Measurements from ENCODE around the gene TMEM91. TPM values are rescaled to one million over a fixed set of nuclear protein-coding genes. Genes with fewer than 3 reads are reported as not detected.

The TMEM91 gene
- polyA plus RNA-seq, 1 of the 3 experiments (the other 2 are of a cell fraction) = 5.7 TPM

DNA sequence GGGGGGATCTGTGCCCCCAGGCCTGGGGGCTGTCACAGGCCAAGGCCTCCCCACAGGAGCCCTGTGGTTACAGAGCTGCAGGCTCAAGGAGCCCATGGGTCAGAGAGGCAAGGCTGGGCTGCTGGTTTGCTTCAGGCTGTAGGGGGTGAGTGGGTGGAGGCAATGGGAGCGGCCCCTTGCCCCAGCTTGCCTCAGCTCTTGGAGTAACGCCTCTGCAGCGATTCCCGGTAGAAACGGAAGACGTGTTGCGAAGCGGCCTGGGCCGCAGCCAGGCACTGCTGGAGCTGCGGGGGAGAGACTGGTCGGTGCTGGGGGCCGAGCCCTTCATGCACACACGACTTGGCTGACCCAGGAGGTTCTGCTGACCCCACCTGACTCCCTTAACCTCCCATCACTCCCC is 10.1 kb downstream of the TMEM91 start:
- Histone ChIP-seq H3K9me2 (no peaks in the 10 kb centered on the region), H4K20me1 (ENCODE audit: insufficient read depth) (no peaks in the 10 kb centered on the region), H3K27me3 (ENCODE audit: insufficient read depth) (no peaks in the 10 kb centered on the region), H3K4me3 (ENCODE audit: low read depth in 2 of 2, low read length in 1 of 2) (no peak overlapping the region), H3K9ac (no peak overlapping the region), H2AFZ (ENCODE audit: low read depth) (no peak overlapping the region), H3K36me3 (replicated peaks in 1 of 2; ENCODE audit: control insufficient read depth in 1 of 2, insufficient read depth in 2 of 2, low read length in 1 of 2) (peaks cover 3 to 24% of the 10 kb centered on the region in 2 experiments), H3K27ac (ENCODE audit: low read depth in 2 of 2, low read length in 1 of 2) (no peak overlapping the region), H3K4me1 (ENCODE audit: control insufficient read depth in 1 of 2, insufficient read depth in 2 of 2, low read depth in 1 of 2, low read length in 1 of 2) (no peaks in the 10 kb centered on the region), H3K79me2 (ENCODE audit: insufficient read depth) (no peaks in the 10 kb centered on the region), H3K9me3 (no peaks in the 10 kb centered on the region), H3F3A (replicated peaks; ENCODE audit: insufficient read depth) (no peaks in the 10 kb centered on the region), H3K4me2 (no peak overlapping the region)
- TF ChIP-seq YY1 (IDR thresholded peaks at IDR 0.05; ENCODE audit: low read depth) = no peak
- TF ChIP-seq RXRA (IDR thresholded peaks at IDR 0.05; ENCODE audit: borderline replicate concordance, low read depth) = no peak
- WGBS (ENCODE audit: low lambda C conversion rate) = 89% methylated on average over 12 of the region's 13 CpGs
- no peak for DNase-seq
- POLR2A ChIA-PET = no interaction called here
- CTCF ChIA-PET = no interaction called here

DNA sequence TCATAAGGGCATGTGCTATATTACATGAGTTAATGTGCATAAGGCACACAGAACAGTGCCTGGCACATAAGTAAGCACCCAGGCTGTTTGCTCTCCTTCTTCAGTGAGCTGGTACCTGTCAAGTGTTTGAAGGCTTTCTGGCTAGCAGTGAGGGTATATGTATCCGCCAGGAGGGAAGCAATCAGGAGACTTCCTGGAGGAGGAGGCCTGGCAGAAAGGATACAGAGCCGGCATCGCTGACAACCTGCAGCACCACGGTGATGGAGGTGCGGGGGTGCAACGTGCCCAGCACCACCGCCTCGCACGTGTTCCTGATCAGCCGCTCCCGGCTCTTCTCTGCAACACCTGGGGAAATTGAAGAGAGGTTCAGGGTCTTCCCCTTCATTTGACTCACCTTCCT is 15.3 kb downstream of the TMEM91 start:
- ChIA-PET CTCF (no interaction called here), POLR2A (no interaction called here)
- Histone ChIP-seq H2AFZ (ENCODE audit: low read depth) (no peak overlapping the region), H3K9ac (no peak overlapping the region), H3K9me3 (no peaks in the 10 kb centered on the region), H3K4me3 (ENCODE audit: low read depth in 2 of 2, low read length in 1 of 2) (no peak overlapping the region), H3K27me3 (ENCODE audit: insufficient read depth) (no peaks in the 10 kb centered on the region), H3K27ac (ENCODE audit: low read depth in 2 of 2, low read length in 1 of 2) (no peak overlapping the region), H3F3A (replicated peaks; ENCODE audit: insufficient read depth) (no peaks in the 10 kb centered on the region), H3K4me2 (no peak overlapping the region), H3K9me2 (no peaks in the 10 kb centered on the region), H4K20me1 (ENCODE audit: insufficient read depth) (no peaks in the 10 kb centered on the region), H3K4me1 (ENCODE audit: control insufficient read depth in 1 of 2, insufficient read depth in 2 of 2, low read depth in 1 of 2, low read length in 1 of 2) (peaks cover 0 to 4% of the 10 kb centered on the region in 2 experiments; a peak in 1 of 4 replicates), H3K36me3 (replicated peaks in 1 of 2; ENCODE audit: control insufficient read depth in 1 of 2, insufficient read depth in 2 of 2, low read length in 1 of 2) (peaks cover 3 to 30% of the 10 kb centered on the region in 2 experiments), H3K79me2 (ENCODE audit: insufficient read depth) (peaks cover 20% of the 10 kb centered on the region; the same call in 1 of the 2 replicates)
- TF ChIP-seq TCF12 (IDR thresholded peaks at IDR 0.05) (no peak), FOXM1 (IDR thresholded peaks at IDR 0.05; ENCODE audit: low read depth) (no peak), MXI1 (IDR thresholded peaks at IDR 0.05; ENCODE audit: low read depth, low read length) (no peak), SMC3 (IDR thresholded peaks at IDR 0.05; ENCODE audit: low read depth, low read length) (no peak)
- no peak for DNase-seq
- WGBS (ENCODE audit: low lambda C conversion rate) = 81% methylated on average over 7 of the region's 11 CpGs

DNA sequence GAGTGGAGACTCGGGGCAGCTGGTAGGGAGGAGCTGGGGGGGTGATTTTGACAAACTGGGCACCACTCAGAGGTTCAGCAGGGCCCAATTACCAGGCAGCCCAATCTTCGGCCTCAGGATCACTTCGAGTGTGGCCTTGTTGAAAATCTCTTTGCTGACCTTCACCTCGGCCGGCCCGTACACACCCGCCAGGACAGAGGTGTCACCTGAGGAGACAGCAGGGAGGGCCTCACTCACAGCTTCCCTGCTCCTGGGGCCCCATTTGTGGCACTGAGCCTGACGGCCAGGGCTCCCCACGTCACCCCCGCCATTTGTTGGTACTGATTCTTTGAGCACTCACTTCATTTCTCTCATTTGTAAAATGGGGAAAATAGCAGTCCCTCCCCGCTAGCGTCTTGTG is 16.4 kb downstream of the TMEM91 start:
- Histone ChIP-seq H3K9me2 (no peaks in the 10 kb centered on the region), H3K27ac (ENCODE audit: low read depth in 2 of 2, low read length in 1 of 2) (no peak overlapping the region), H3K4me3 (ENCODE audit: low read depth in 2 of 2, low read length in 1 of 2) (no peak overlapping the region), H3K9me3 (no peaks in the 10 kb centered on the region), H3K4me1 (ENCODE audit: control insufficient read depth in 1 of 2, insufficient read depth in 2 of 2, low read depth in 1 of 2, low read length in 1 of 2) (peaks cover 0 to 4% of the 10 kb centered on the region in 2 experiments; a peak in 1 of 4 replicates), H3K36me3 (replicated peaks in 1 of 2; ENCODE audit: control insufficient read depth in 1 of 2, insufficient read depth in 2 of 2, low read length in 1 of 2) (peaks cover 3 to 26% of the 10 kb centered on the region in 2 experiments), H2AFZ (ENCODE audit: low read depth) (no peak overlapping the region), H3K79me2 (ENCODE audit: insufficient read depth) (peaks cover 26% of the 10 kb centered on the region), H3K9ac (no peak overlapping the region), H3F3A (replicated peaks; ENCODE audit: insufficient read depth) (no peaks in the 10 kb centered on the region), H3K27me3 (ENCODE audit: insufficient read depth) (no peaks in the 10 kb centered on the region), H3K4me2 (no peak overlapping the region), H4K20me1 (ENCODE audit: insufficient read depth) (no peaks in the 10 kb centered on the region)
- POLR2A ChIA-PET = interaction anchor here (0.6 kb wide), 1 partner anchor 1890 kb away, joined by 5 read pairs; no protein-coding TSS in a partner anchor
- WGBS (ENCODE audit: low lambda C conversion rate) = 96% methylated on average over 10 of the region's 12 CpGs
- DNase-seq = no peak
- CTCF ChIA-PET = no interaction called here
- TF ChIP-seq POLR2AphosphoS5 (IDR thresholded peaks at IDR 0.05; ENCODE audit: low read depth, low read length) = no peak
- TF ChIP-seq CHD2 (IDR thresholded peaks at IDR 0.05; ENCODE audit: low read length, partially characterized antibody) = no peak
- TF ChIP-seq RCOR1 (IDR thresholded peaks at IDR 0.05; ENCODE audit: low read length) = no peak
- TF ChIP-seq MEF2A (IDR thresholded peaks at IDR 0.05; ENCODE audit: borderline replicate concordance, low read depth) = no peak
- TF ChIP-seq TCF12 (IDR thresholded peaks at IDR 0.05) = no peak
- TF ChIP-seq, protein P1, sequence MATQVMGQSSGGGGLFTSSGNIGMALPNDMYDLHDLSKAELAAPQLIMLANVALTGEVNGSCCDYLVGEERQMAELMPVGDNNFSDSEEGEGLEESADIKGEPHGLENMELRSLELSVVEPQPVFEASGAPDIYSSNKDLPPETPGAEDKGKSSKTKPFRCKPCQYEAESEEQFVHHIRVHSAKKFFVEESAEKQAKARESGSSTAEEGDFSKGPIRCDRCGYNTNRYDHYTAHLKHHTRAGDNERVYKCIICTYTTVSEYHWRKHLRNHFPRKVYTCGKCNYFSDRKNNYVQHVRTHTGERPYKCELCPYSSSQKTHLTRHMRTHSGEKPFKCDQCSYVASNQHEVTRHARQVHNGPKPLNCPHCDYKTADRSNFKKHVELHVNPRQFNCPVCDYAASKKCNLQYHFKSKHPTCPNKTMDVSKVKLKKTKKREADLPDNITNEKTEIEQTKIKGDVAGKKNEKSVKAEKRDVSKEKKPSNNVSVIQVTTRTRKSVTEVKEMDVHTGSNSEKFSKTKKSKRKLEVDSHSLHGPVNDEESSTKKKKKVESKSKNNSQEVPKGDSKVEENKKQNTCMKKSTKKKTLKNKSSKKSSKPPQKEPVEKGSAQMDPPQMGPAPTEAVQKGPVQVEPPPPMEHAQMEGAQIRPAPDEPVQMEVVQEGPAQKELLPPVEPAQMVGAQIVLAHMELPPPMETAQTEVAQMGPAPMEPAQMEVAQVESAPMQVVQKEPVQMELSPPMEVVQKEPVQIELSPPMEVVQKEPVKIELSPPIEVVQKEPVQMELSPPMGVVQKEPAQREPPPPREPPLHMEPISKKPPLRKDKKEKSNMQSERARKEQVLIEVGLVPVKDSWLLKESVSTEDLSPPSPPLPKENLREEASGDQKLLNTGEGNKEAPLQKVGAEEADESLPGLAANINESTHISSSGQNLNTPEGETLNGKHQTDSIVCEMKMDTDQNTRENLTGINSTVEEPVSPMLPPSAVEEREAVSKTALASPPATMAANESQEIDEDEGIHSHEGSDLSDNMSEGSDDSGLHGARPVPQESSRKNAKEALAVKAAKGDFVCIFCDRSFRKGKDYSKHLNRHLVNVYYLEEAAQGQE (IDR thresholded peaks at IDR 0.05; ENCODE audit: low read depth, low read length) = no peak
- TF ChIP-seq EZH2phosphoT487 (IDR thresholded peaks at IDR 0.05; ENCODE audit: borderline replicate concordance, low read depth) = no peak
- no peak for TF ChIP-seq NFIC (IDR thresholded peaks at IDR 0.05; ENCODE audit: borderline replicate concordance)
- TF ChIP-seq MXI1 (IDR thresholded peaks at IDR 0.05; ENCODE audit: low read depth, low read length) = no peak
- TF ChIP-seq YY1 (IDR thresholded peaks at IDR 0.05; ENCODE audit: low read depth) = no peak
- TF ChIP-seq TEAD4 (IDR thresholded peaks at IDR 0.05; ENCODE audit: borderline replicate concordance, insufficient read depth) = no peak
- TF ChIP-seq, protein P2, sequence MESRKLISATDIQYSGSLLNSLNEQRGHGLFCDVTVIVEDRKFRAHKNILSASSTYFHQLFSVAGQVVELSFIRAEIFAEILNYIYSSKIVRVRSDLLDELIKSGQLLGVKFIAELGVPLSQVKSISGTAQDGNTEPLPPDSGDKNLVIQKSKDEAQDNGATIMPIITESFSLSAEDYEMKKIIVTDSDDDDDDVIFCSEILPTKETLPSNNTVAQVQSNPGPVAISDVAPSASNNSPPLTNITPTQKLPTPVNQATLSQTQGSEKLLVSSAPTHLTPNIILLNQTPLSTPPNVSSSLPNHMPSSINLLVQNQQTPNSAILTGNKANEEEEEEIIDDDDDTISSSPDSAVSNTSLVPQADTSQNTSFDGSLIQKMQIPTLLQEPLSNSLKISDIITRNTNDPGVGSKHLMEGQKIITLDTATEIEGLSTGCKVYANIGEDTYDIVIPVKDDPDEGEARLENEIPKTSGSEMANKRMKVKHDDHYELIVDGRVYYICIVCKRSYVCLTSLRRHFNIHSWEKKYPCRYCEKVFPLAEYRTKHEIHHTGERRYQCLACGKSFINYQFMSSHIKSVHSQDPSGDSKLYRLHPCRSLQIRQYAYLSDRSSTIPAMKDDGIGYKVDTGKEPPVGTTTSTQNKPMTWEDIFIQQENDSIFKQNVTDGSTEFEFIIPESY (IDR thresholded peaks at IDR 0.05; ENCODE audit: borderline replicate concordance, low read depth) = no peak
- no peak for TF ChIP-seq GABPA (IDR thresholded peaks at IDR 0.05; ENCODE audit: low read depth)
- no peak for TF ChIP-seq ELF1 (IDR thresholded peaks at IDR 0.05)
- no peak for TF ChIP-seq EP300 (IDR thresholded peaks at IDR 0.05; ENCODE audit: borderline replicate concordance in 1 of 2, low read depth in 1 of 2, low read length in 1 of 2)

Data from SK-N-SH (cell line).